ENCODE measurements around the gene SRPK1. TPM values are rescaled to one million over a fixed set of nuclear protein-coding genes. Genes with fewer than 3 reads are reported as not detected.
A peak's percentile ranks its signal among the peaks of the same experiment; 100 is the strongest.
"Not testable (repeated sequence)": the region's sequence is repeated elsewhere in the genome, so short reads cannot be mapped to it uniquely, and the experiment has no call there.

The SRPK1 gene
- total RNA-seq, 1 donor from 2014 or later, result 163 TPM

- peaks cover 44% of the 10 kb centered on the region for H3K4me1 Mint-ChIP-seq
- peak; percentile 86 for DNase-seq
- H3K9me3 Mint-ChIP-seq, result no peaks in the 10 kb centered on the region
- H3K36me3 Mint-ChIP-seq (ENCODE audit: low read depth), result peaks cover 38% of the 10 kb centered on the region
- peak overlapping the region; percentile 98 for H3K27ac Mint-ChIP-seq
- intact Hi-C loops (cut with micrococcal nuclease), result loop anchor here (1.0 to 10.0 kb wide), 3 partner anchors 53 to 175 kb away; partner anchors contain the start of gene MAPK14
- no peaks in the 10 kb centered on the region for H3K27me3 Mint-ChIP-seq
- peak overlapping the region; percentile 98 for H3K4me3 Mint-ChIP-seq
These were observed 809 bp downstream of the SRPK1 start for GRCh38 chr6:35919827-35920751.

- peaks cover 41% of the 10 kb centered on the region for H3K4me1 Mint-ChIP-seq
- H3K27me3 Mint-ChIP-seq, result no peaks in the 10 kb centered on the region
- peak overlapping the region; percentile 98 for H3K4me3 Mint-ChIP-seq
- peak; percentile 64 for DNase-seq
- intact Hi-C loops (cut with micrococcal nuclease), result loop anchor here (5.0 to 10.0 kb wide), 2 partner anchors 52 to 176 kb away; no protein-coding TSS in a partner anchor
- H3K36me3 Mint-ChIP-seq (ENCODE audit: low read depth), result peaks cover 37% of the 10 kb centered on the region
- H3K9me3 Mint-ChIP-seq, result no peaks in the 10 kb centered on the region
- H3K27ac Mint-ChIP-seq, result peak overlapping the region; percentile 98
These were observed 1.6 kb downstream of the SRPK1 start for GRCh38 chr6:35919085-35919826.

- peaks cover 59% of the 10 kb centered on the region for H3K36me3 Mint-ChIP-seq (ENCODE audit: low read depth)
- H3K9me3 Mint-ChIP-seq, DNase-seq, H3K27ac Mint-ChIP-seq, H3K27me3 Mint-ChIP-seq: not testable (repeated sequence)
- peak overlapping the region; percentile 69 for H3K4me3 Mint-ChIP-seq
- peaks cover 33% of the 10 kb centered on the region for H3K4me1 Mint-ChIP-seq
- intact Hi-C loops (cut with micrococcal nuclease), result loop anchor here (5.0 to 10.0 kb wide), 2 partner anchors 50 to 178 kb away; no protein-coding TSS in a partner anchor
These were observed 4.0 kb downstream of the SRPK1 start for GRCh38 chr6:35916893-35917292.

- peaks cover 66% of the 10 kb centered on the region for H3K36me3 Mint-ChIP-seq (ENCODE audit: low read depth)
- intact Hi-C loops (cut with micrococcal nuclease), result loop anchor here (5.0 to 10.0 kb wide), 2 partner anchors 49 to 179 kb away; no protein-coding TSS in a partner anchor
- H3K9me3 Mint-ChIP-seq, result peaks cover 10% of the 10 kb centered on the region
- no peaks in the 10 kb centered on the region for H3K27me3 Mint-ChIP-seq
- peaks cover 29% of the 10 kb centered on the region for H3K4me1 Mint-ChIP-seq
- no peak overlapping the region for H3K27ac Mint-ChIP-seq
- DNase-seq, result no peak
- H3K4me3 Mint-ChIP-seq, result no peak overlapping the region
These were observed 4.8 kb downstream of the SRPK1 start for GRCh38 chr6:35916056-35916455.

- Mint-ChIP-seq H3K27ac (no peak overlapping the region), H3K4me1 (peaks cover 27% of the 10 kb centered on the region)
These were observed 6.4 kb downstream of the SRPK1 start for GRCh38 chr6:35914536-35914935.

GRCh38 chr6:35911871-35912653 is 8.8 kb downstream of the SRPK1 start:
- Mint-ChIP-seq H3K36me3 (ENCODE audit: low read depth) (peaks cover 80% of the 10 kb centered on the region), H3K4me3 (no peak overlapping the region), H3K27ac (no peak overlapping the region), H3K4me1 (peaks cover 9% of the 10 kb centered on the region), H3K9me3 (peaks cover 30% of the 10 kb centered on the region), H3K27me3 (no peaks in the 10 kb centered on the region)
- intact Hi-C loops (cut with micrococcal nuclease), result loop anchor here (10.0 kb wide), 1 partner anchor 183 kb away; no protein-coding TSS in a partner anchor
- no peak for DNase-seq

More at GRCh38 chr6:35914536-35914935, 6.4 kb downstream of the SRPK1 start:
- H3K27me3 Mint-ChIP-seq, result no peaks in the 10 kb centered on the region
- no peak for DNase-seq
- no peak overlapping the region for H3K4me3 Mint-ChIP-seq
- peaks cover 76% of the 10 kb centered on the region for H3K36me3 Mint-ChIP-seq (ENCODE audit: low read depth)
- intact Hi-C loops (cut with micrococcal nuclease), result loop anchor here (10.0 kb wide), 1 partner anchor 180 kb away; no protein-coding TSS in a partner anchor
- H3K9me3 Mint-ChIP-seq, result peaks cover 17% of the 10 kb centered on the region

GRCh38 chr6:35909571-35909970 is 11.3 kb downstream of the SRPK1 start:
- H3K9me3 Mint-ChIP-seq, result peaks cover 30% of the 10 kb centered on the region
- peaks cover 83% of the 10 kb centered on the region for H3K36me3 Mint-ChIP-seq (ENCODE audit: low read depth)
- DNase-seq; H3K27ac Mint-ChIP-seq; H3K4me3 Mint-ChIP-seq; intact Hi-C loops (cut with micrococcal nuclease); H3K27me3 Mint-ChIP-seq: not testable (repeated sequence)
- peaks cover 17% of the 10 kb centered on the region for H3K4me1 Mint-ChIP-seq

GRCh38 chr6:35908753-35909401 is 12.0 kb downstream of the SRPK1 start:
- H3K27me3 Mint-ChIP-seq; H3K4me3 Mint-ChIP-seq; DNase-seq; H3K27ac Mint-ChIP-seq; intact Hi-C loops (cut with micrococcal nuclease): not testable (repeated sequence)
- peaks cover 19% of the 10 kb centered on the region for H3K4me1 Mint-ChIP-seq
- H3K9me3 Mint-ChIP-seq, result peaks cover 30% of the 10 kb centered on the region
- H3K36me3 Mint-ChIP-seq (ENCODE audit: low read depth), result peaks cover 82% of the 10 kb centered on the region

GRCh38 chr6:35907750-35908149 is 13.1 kb downstream of the SRPK1 start:
- H3K9me3 Mint-ChIP-seq, result peaks cover 30% of the 10 kb centered on the region
- H3K27ac Mint-ChIP-seq, result no peak overlapping the region
- H3K27me3 Mint-ChIP-seq, result no peaks in the 10 kb centered on the region
- intact Hi-C loops (cut with micrococcal nuclease), result no loop called here
- H3K36me3 Mint-ChIP-seq (ENCODE audit: low read depth), result peaks cover 73% of the 10 kb centered on the region
- DNase-seq, result no peak
- H3K4me3 Mint-ChIP-seq, result no peak overlapping the region
- peaks cover 18% of the 10 kb centered on the region for H3K4me1 Mint-ChIP-seq

GRCh38 chr6:35906499-35906846 is 14.4 kb downstream of the SRPK1 start:
- intact Hi-C loops (cut with micrococcal nuclease), result no loop called here
- Mint-ChIP-seq H3K27me3 (no peaks in the 10 kb centered on the region), H3K36me3 (ENCODE audit: low read depth) (peaks cover 67% of the 10 kb centered on the region), H3K27ac (no peak overlapping the region), H3K4me3 (no peak overlapping the region), H3K9me3 (peaks cover 22% of the 10 kb centered on the region), H3K4me1 (peaks cover 18% of the 10 kb centered on the region)
- DNase-seq, result no peak

- Mint-ChIP-seq H3K4me1 (peaks cover 17% of the 10 kb centered on the region), H3K9me3 (peaks cover 19% of the 10 kb centered on the region), H3K36me3 (ENCODE audit: low read depth) (peaks cover 66% of the 10 kb centered on the region), H3K27ac (no peak overlapping the region), H3K27me3 (no peaks in the 10 kb centered on the region), H3K4me3 (no peak overlapping the region)
- no peak for DNase-seq
- intact Hi-C loops (cut with micrococcal nuclease), result no loop called here
These were observed 14.9 kb downstream of the SRPK1 start for GRCh38 chr6:35905841-35906498.

- Mint-ChIP-seq H3K9me3 (peaks cover 16% of the 10 kb centered on the region), H3K4me3 (no peak overlapping the region), H3K27ac (no peak overlapping the region)
These were observed 15.6 kb downstream of the SRPK1 start for GRCh38 chr6:35905141-35905785.

More at GRCh38 chr6:35905141-35905785, 15.6 kb downstream of the SRPK1 start:
- intact Hi-C loops (cut with micrococcal nuclease), result no loop called here
- H3K36me3 Mint-ChIP-seq (ENCODE audit: low read depth), result peaks cover 66% of the 10 kb centered on the region
- H3K4me1 Mint-ChIP-seq, result peaks cover 16% of the 10 kb centered on the region
- DNase-seq, result no peak
- H3K27me3 Mint-ChIP-seq, result no peaks in the 10 kb centered on the region
